Measurements from ENCODE around the gene ANAPC4.

Gene ANAPC4

DNA sequence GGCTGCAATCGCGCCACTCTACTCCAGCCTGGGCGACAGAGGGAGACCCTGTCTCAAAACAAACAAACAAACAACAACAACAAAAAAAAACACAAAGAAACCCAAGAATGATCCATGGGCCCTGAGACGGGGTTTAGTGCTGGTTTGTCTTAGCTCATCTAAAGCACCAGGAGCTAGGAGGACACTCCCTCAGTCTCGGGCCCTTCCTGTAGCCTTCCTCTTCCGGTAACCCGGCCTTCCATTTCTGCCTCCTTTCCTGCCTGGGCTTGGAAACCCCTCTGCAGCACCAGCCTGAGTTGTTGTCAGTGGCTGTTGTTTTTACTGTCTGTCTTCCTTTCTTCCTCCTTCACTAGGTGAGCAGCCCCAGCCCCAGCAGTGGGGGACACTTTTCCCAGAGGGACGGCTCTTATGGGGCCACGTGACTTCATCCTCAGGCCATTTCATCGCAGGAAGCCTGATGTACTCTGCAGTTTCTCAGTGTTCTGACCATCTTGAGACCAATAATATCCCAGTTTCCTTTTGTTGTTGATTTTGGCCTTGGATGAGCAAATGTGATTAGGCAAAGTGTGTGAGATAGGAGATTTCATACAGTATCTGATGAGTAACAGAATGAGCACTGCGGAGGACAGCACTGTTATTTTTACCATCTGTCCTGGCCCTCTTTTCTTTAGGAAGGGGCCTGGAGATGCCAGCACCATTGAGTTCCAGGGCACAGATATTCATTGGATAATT lies 90.1 kb downstream of the ANAPC4 start:
- ChIA-PET CTCF (no interaction called here), POLR2A (no interaction called here)
- TF ChIP-seq ELF4 (IDR thresholded peaks at IDR 0.05) (no peak), HDGF (IDR thresholded peaks at IDR 0.05; ENCODE audit: borderline replicate concordance) (no peak), FOXM1 (IDR thresholded peaks at IDR 0.05; ENCODE audit: borderline replicate concordance) (no peak), ARNT (IDR thresholded peaks at IDR 0.05) (no peak), SP1 (IDR thresholded peaks at IDR 0.05) (no peak), LEF1 (IDR thresholded peaks at IDR 0.05; ENCODE audit: borderline replicate concordance) (no peak), ZNF384 (IDR thresholded peaks at IDR 0.05) (no peak), NFRKB (IDR thresholded peaks at IDR 0.05) (no peak), L3MBTL2 (conservative IDR thresholded peaks at IDR 0.05) (no peak), BHLHE40 (IDR thresholded peaks at IDR 0.05; ENCODE audit: borderline replicate concordance) (no peak)
- no peak for DNase-seq (ENCODE audit: extremely low spot score)

GRCh38 chr4:25467843-25468242 lies 90.8 kb downstream of the ANAPC4 start:
- DNase-seq (ENCODE audit: extremely low spot score) = no peak
- ChIA-PET POLR2A (no interaction called here), CTCF (no interaction called here)
- TF ChIP-seq SP1 (IDR thresholded peaks at IDR 0.05) (no peak), NFRKB (IDR thresholded peaks at IDR 0.05) (no peak), SUZ12 (IDR thresholded peaks at IDR 0.05) (no peak), FOXK2 (IDR thresholded peaks at IDR 0.05) (no peak)
- TF ChIP-seq, protein P1, sequence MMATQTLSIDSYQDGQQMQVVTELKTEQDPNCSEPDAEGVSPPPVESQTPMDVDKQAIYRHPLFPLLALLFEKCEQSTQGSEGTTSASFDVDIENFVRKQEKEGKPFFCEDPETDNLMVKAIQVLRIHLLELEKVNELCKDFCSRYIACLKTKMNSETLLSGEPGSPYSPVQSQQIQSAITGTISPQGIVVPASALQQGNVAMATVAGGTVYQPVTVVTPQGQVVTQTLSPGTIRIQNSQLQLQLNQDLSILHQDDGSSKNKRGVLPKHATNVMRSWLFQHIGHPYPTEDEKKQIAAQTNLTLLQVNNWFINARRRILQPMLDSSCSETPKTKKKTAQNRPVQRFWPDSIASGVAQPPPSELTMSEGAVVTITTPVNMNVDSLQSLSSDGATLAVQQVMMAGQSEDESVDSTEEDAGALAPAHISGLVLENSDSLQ (IDR thresholded peaks at IDR 0.05) = no peak

All from HEK293T (cell line).